Breast epithelium (tissue), 4 donors: ENCODE measurements around the gene FHIP1B. TPM values are rescaled to one million over a fixed set of nuclear protein-coding genes. Genes with fewer than 3 reads are reported as not detected.
A peak's percentile ranks its signal among the peaks of the same experiment; 100 is the strongest.

ENCODE experiments used
- DNase-seq, 2 donors: peaks; one replicate each; pipeline ENCODE4 v3.0.0-alpha.2; 2019; ENCODE audit warnings: low spot score in 2 of 2
- H3K27ac ChIP-seq, 2 donors: fragments of 200-600 bp; sonication (generic) in 1 of 2; one replicate each; pipeline ENCODE4 v1.5.1; 2016 to 2019; ENCODE audit warnings: mild to moderate bottlenecking in 1 of 2
- H3K27me3 ChIP-seq, 2 donors: fragments of 200-600 bp; sonication (generic) in 1 of 2; one replicate each; pipeline versions ENCODE4 v1.5.1 to v1.6.0; 2017 to 2019; ENCODE audit warnings: control low read depth in 1 of 2, mild to moderate bottlenecking in 1 of 2
- H3K36me3 ChIP-seq: fragments of 200-600 bp; one replicate; pipeline ENCODE4 v1.5.1; 2019
- H3K4me1 ChIP-seq, 2 donors: fragments of 200-600 bp; sonication (generic); one replicate each; pipeline ENCODE4 v1.5.1; 2016 to 2019; ENCODE audit warnings: control low read depth in 1 of 2
- H3K4me3 ChIP-seq, 3 donors: fragments of 200-600 bp; sonication (generic); 1 replicate in 2 of 3; 2 replicates in 1 of 3; pipeline ENCODE4 v1.5.1; 2016 to 2019; ENCODE audit warnings: mild to moderate bottlenecking in 3 of 3, moderate library complexity in 2 of 3
- H3K9me3 ChIP-seq, 2 donors: fragments of 200-600 bp; sonication (generic) in 1 of 2; one replicate each; pipeline ENCODE4 v1.5.1; 2016 to 2019; ENCODE audit warnings: control low read depth in 1 of 2
- POLR2A ChIP-seq: fragments of 450-650 bp; IDR thresholded peaks from one replicate; pipeline ENCODE4 v1.6.1; 2016; ENCODE audit warnings: antibody characterized with exemption, mild to moderate bottlenecking, moderate library complexity
- POLR2AphosphoS5 ChIP-seq, 3 donors: sonication (generic); formaldehyde crosslinking; IDR thresholded peaks; one replicate each; pipeline ENCODE4 v1.6.1; 2017; ENCODE audit warnings: antibody characterized with exemption in 3 of 3
- intact Hi-C: fragments of 100-400 bp; cut with DNase I; formaldehyde crosslinking; loops from one replicate; pipeline ENCODE4 v1.15.1; 2023; ENCODE audit warnings: low total_unique reads
- total RNA-seq, 3 donors: library from RNA; depleted of rRNA; stranded (reverse); fragments of >200 nt; gene quantifications; one replicate each; pipeline ENCODE4 v1.1.0, GENCODE V29; 2016
- TF ChIP-seq, protein P1 (sequence below), 3 donors: fragments of 450-650 bp; IDR thresholded peaks; one replicate each; pipeline ENCODE4 v1.5.1; 2016 to 2017; ENCODE audit warnings: antibody characterized with exemption in 3 of 3, mild to moderate bottlenecking in 3 of 3, moderate library complexity in 3 of 3

Gene FHIP1B
- total RNA-seq, 3 donors from 2014 or later = 34.7 to 42.6 (median 42.1) TPM

DNA sequence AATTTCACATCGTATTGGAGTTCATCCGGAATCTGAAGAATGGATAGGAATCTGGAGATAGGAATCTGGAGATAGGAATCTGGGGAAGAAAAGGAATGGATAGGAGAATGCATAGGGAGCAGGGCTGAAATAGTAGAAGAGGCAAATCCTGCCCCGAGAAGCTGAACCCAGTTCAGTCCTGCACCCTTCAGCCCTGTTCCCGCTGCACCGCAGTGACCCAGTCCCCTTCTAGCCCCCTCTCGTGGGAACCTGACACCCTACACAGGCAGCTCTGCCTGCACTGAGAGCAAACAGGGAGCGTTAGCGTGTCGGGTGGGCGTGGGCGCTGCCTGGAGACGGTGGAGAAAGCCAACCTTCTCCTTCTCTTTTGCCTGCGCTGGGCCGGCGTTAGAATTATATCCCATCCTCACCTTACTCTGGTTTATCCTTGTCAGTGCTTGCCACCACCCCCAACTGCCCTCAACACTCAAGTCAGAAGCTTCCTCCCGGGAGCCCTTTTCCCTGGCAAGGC, 24.2 kb upstream of the FHIP1B start:
- TF ChIP-seq POLR2A = no peak
- no peak for TF ChIP-seq POLR2AphosphoS5 (IDR thresholded peaks at IDR 0.05)
- TF ChIP-seq, protein P1, sequence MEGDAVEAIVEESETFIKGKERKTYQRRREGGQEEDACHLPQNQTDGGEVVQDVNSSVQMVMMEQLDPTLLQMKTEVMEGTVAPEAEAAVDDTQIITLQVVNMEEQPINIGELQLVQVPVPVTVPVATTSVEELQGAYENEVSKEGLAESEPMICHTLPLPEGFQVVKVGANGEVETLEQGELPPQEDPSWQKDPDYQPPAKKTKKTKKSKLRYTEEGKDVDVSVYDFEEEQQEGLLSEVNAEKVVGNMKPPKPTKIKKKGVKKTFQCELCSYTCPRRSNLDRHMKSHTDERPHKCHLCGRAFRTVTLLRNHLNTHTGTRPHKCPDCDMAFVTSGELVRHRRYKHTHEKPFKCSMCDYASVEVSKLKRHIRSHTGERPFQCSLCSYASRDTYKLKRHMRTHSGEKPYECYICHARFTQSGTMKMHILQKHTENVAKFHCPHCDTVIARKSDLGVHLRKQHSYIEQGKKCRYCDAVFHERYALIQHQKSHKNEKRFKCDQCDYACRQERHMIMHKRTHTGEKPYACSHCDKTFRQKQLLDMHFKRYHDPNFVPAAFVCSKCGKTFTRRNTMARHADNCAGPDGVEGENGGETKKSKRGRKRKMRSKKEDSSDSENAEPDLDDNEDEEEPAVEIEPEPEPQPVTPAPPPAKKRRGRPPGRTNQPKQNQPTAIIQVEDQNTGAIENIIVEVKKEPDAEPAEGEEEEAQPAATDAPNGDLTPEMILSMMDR (IDR thresholded peaks at IDR 0.05) = no peak
- H3K4me3 ChIP-seq = peak overlapping the region; percentile 28 to 69 (median 49)
- no peak overlapping the region for H3K27ac ChIP-seq
- H3K36me3 ChIP-seq = no peaks in the 10 kb centered on the region
- H3K27me3 ChIP-seq = peaks cover 0 to 38% of the 10 kb centered on the region in 2 donors
- intact Hi-C loops = no loop called here
- H3K9me3 ChIP-seq = no peaks in the 10 kb centered on the region
- DNase-seq = no peak
- H3K4me1 ChIP-seq = peaks cover 0 to 3% of the 10 kb centered on the region in 2 donors

DNA sequence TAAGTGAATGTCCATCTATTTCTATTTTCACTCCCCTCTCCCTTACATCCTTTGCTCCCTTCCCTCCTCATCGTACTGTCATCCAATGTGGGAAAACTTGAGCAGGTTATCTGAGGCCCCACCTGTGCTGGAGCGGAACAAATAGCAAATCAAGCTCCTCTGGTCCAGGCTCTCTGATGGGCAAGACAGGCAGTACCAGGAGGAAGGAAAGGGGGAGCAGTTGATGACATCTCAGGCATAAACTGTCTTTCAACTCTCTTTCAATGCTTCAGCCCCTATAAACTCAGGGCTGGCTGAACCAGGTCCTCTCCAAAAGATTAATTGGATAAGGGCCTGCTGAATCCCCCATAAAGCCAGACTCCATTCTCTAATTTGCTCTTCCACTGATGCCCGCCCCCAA, 23.7 kb upstream of the FHIP1B start:
- Histone ChIP-seq H3K4me1 (peaks cover 0 to 3% of the 10 kb centered on the region in 2 donors), H3K9me3 (no peaks in the 10 kb centered on the region), H3K4me3 (no peak overlapping the region), H3K27me3 (peaks cover 0 to 38% of the 10 kb centered on the region in 2 donors), H3K36me3 (no peaks in the 10 kb centered on the region), H3K27ac (no peak overlapping the region)
- intact Hi-C loops = no loop called here
- no peak for TF ChIP-seq POLR2AphosphoS5 (IDR thresholded peaks at IDR 0.05)
- TF ChIP-seq POLR2A = no peak
- TF ChIP-seq, protein P1 (IDR thresholded peaks at IDR 0.05) = no peak
- no peak for DNase-seq

DNA sequence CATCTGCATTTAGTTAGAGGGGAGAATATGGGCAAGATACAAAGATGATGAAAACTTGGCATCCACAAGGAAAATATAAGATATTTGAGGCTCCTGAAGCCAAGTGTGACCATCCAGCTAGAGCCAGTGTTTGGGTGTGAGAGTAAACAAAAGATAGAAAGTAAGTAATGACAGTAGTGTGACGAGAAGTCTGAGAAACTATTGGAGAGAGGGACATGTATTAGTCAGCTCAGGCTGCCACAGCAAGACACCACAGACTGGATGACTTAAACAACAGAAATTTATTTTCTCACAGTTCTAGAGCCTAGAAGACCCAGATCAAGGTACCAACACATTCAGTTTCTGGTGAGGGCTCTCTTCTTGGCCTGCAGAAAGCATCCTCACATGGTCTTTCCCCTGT, 18.8 kb upstream of the FHIP1B start:
- intact Hi-C loops = loop anchor here (5.0 kb wide), 1 partner anchor 421 kb away; no protein-coding TSS in a partner anchor
- TF ChIP-seq, protein P1 (IDR thresholded peaks at IDR 0.05) = no peak
- no peak for TF ChIP-seq POLR2AphosphoS5 (IDR thresholded peaks at IDR 0.05)
- TF ChIP-seq POLR2A = no peak
- DNase-seq = no peak

DNA sequence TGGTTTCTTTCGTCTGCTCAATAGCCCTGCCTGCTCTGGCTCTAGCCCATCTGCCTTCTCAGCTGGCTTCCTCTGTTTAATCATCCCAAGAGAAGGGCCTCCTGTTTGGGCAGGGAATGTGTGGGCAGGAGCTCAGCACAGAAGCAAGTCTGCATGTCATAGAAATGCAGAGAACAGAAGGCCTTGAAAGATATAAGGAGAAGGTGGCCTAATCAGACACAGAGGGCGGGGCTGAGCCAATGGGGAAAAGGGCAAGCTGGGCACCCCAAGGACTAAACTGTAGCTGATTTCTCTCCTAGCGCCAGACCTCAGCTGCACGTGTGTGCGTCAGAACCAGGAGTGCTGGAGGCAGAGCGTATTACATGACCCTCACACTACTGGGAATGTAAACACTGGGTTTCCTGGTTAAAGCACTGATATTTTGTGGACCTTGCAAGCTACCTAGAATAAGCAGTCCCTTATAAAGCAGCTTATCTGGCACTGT, 17.6 kb upstream of the FHIP1B start:
- TF ChIP-seq, protein P1 (IDR thresholded peaks at IDR 0.05) = no peak
- no peak for TF ChIP-seq POLR2AphosphoS5 (IDR thresholded peaks at IDR 0.05)
- TF ChIP-seq POLR2A = no peak
- DNase-seq = no peak
- no peaks in the 10 kb centered on the region for H3K4me1 ChIP-seq
- no peak overlapping the region for H3K27ac ChIP-seq
- H3K36me3 ChIP-seq = no peaks in the 10 kb centered on the region
- H3K9me3 ChIP-seq = no peaks in the 10 kb centered on the region
- intact Hi-C loops = loop anchor here (5.0 kb wide), 1 partner anchor 420 kb away; no protein-coding TSS in a partner anchor
- H3K27me3 ChIP-seq = peaks cover 0 to under 1% of the 10 kb centered on the region in 2 donors
- no peak overlapping the region for H3K4me3 ChIP-seq

More for the DNA sequence above, 18.8 kb upstream of the FHIP1B start:
- no peak overlapping the region for H3K27ac ChIP-seq
- peaks cover 0 to 12% of the 10 kb centered on the region in 2 donors for H3K27me3 ChIP-seq
- no peak overlapping the region for H3K4me3 ChIP-seq
- no peaks in the 10 kb centered on the region for H3K9me3 ChIP-seq
- no peaks in the 10 kb centered on the region for H3K36me3 ChIP-seq
- H3K4me1 ChIP-seq = no peaks in the 10 kb centered on the region

DNA sequence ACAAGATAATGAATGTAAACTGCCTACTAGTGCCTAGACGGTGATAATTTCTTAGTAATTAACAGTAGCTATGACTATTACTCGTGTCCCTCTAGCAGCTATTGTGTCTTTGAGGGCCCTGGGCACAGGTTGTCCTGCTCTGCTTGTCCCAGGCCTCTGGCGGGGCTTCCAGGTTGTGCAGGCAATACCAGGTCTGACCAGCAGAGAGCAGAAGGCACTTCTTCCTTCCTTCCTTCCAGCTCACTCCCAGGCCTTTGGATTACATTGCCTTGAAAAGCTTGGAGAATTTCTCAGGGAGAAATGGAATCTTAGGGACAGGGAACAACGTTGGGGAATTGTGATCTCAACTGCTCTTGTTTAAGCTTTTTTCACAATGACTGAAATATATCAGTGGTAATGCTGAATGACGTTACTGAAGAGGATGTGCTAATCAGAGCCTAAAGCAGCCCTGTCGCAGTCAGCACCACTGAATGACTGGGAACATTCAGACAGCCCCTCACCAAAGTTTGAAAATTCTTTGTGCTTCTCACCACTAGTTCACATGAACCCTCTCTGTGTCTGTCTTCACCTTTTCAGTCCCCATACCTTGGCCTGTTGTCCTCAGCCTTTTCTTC, 16.8 kb upstream of the FHIP1B start:
- H3K4me3 ChIP-seq = no peak overlapping the region
- no peaks in the 10 kb centered on the region for H3K27me3 ChIP-seq
- no peaks in the 10 kb centered on the region for H3K36me3 ChIP-seq
- no peaks in the 10 kb centered on the region for H3K9me3 ChIP-seq
- intact Hi-C loops = loop anchor here (5.0 kb wide), 1 partner anchor 419 kb away; no protein-coding TSS in a partner anchor
- peak; percentile 28 to 73 for DNase-seq
- TF ChIP-seq POLR2A (no peak), POLR2AphosphoS5 (IDR thresholded peaks at IDR 0.05) (no peak)
- TF ChIP-seq, protein P1 (IDR thresholded peaks at IDR 0.05) = peak; percentile 39 to 93 (median 76)
- H3K4me1 ChIP-seq = no peaks in the 10 kb centered on the region
- no peak overlapping the region for H3K27ac ChIP-seq
